Measurements from ENCODE around the gene MYO1G. TPM values are rescaled to one million over a fixed set of nuclear protein-coding genes. Genes with fewer than 3 reads are reported as not detected.

MYO1G gene
- total RNA-seq, 1 donor from 2014 or later: 0.77 TPM

- no peaks in the 10 kb centered on the region for H3K9me3 ChIP-seq (replicated peaks)
- no peaks in the 10 kb centered on the region for H3K36me3 ChIP-seq
- intact Hi-C loops (cut with micrococcal nuclease): no loop called here
- no peak for DNase-seq
- peaks cover 12% of the 10 kb centered on the region for H3K4me1 ChIP-seq
- H3K27me3 ChIP-seq (ENCODE audit: low read depth): peaks cover 19% of the 10 kb centered on the region
- no peak overlapping the region for H3K4me3 ChIP-seq
- no peak overlapping the region for H3K27ac ChIP-seq (replicated peaks)
- no peak for TF ChIP-seq CTCF (IDR thresholded peaks at IDR 0.05; ENCODE audit: borderline replicate concordance)
Observed at GRCh38 chr7:44965441-44965903, 13.3 kb downstream of the MYO1G start.

GRCh38 chr7:44964831-44965440 lies 13.9 kb downstream of the MYO1G start:
- Histone ChIP-seq H3K4me1 (peaks cover 12% of the 10 kb centered on the region), H3K36me3 (no peaks in the 10 kb centered on the region), H3K27ac (replicated peaks) (no peak overlapping the region), H3K27me3 (ENCODE audit: low read depth) (peaks cover 24% of the 10 kb centered on the region), H3K9me3 (replicated peaks) (no peaks in the 10 kb centered on the region), H3K4me3 (no peak overlapping the region)
- DNase-seq: no peak
- no peak for TF ChIP-seq CTCF (IDR thresholded peaks at IDR 0.05; ENCODE audit: borderline replicate concordance)
- intact Hi-C loops (cut with micrococcal nuclease): no loop called here

- intact Hi-C loops (cut with micrococcal nuclease): no loop called here
- TF ChIP-seq CTCF (IDR thresholded peaks at IDR 0.05; ENCODE audit: borderline replicate concordance): no peak
- H3K36me3 ChIP-seq: no peaks in the 10 kb centered on the region
Observed at GRCh38 chr7:44964384-44964830, 14.4 kb downstream of the MYO1G start.

GRCh38 chr7:44963364-44964290 lies 15.2 kb downstream of the MYO1G start:
- Histone ChIP-seq H3K27ac (replicated peaks) (no peak overlapping the region), H3K9me3 (replicated peaks) (no peaks in the 10 kb centered on the region), H3K4me3 (peak overlapping the region; percentile 66), H3K4me1 (peaks cover 12% of the 10 kb centered on the region), H3K27me3 (ENCODE audit: low read depth) (peaks cover 37% of the 10 kb centered on the region), H3K36me3 (no peaks in the 10 kb centered on the region)
- no peak for TF ChIP-seq CTCF (IDR thresholded peaks at IDR 0.05; ENCODE audit: borderline replicate concordance)
- intact Hi-C loops (cut with micrococcal nuclease): no loop called here
- no peak for DNase-seq

More at GRCh38 chr7:44964384-44964830, 14.4 kb downstream of the MYO1G start:
- Histone ChIP-seq H3K9me3 (replicated peaks) (no peaks in the 10 kb centered on the region), H3K4me1 (peaks cover 12% of the 10 kb centered on the region), H3K27me3 (ENCODE audit: low read depth) (peaks cover 30% of the 10 kb centered on the region), H3K27ac (replicated peaks) (no peak overlapping the region), H3K4me3 (no peak overlapping the region)
- no peak for DNase-seq

- no peak overlapping the region for H3K27ac ChIP-seq (replicated peaks)
- TF ChIP-seq CTCF (IDR thresholded peaks at IDR 0.05; ENCODE audit: borderline replicate concordance): no peak
Observed at GRCh38 chr7:44962483-44963251, 16.1 kb downstream of the MYO1G start.

More at GRCh38 chr7:44962483-44963251, 16.1 kb downstream of the MYO1G start:
- Histone ChIP-seq H3K36me3 (no peaks in the 10 kb centered on the region), H3K4me1 (peaks cover 12% of the 10 kb centered on the region), H3K4me3 (peak overlapping the region; percentile 66), H3K9me3 (replicated peaks) (no peaks in the 10 kb centered on the region), H3K27me3 (ENCODE audit: low read depth) (peaks cover 43% of the 10 kb centered on the region)
- no peak for DNase-seq
- intact Hi-C loops (cut with micrococcal nuclease): no loop called here

Measured in left ventricle myocardium inferior (tissue), 1 donor.